Neural cell (in vitro differentiated cells): ENCODE results near the gene PTK6. TPM values are rescaled to one million over a fixed set of nuclear protein-coding genes. Genes with fewer than 3 reads are reported as not detected.

Experiments used
- H2AFZ ChIP-seq: fragments of 200-600, 300-800 bp; sonication (generic), shearing (Covaris generic); 2 replicates; pipeline ENCODE4 v1.6.0; 2014; ENCODE audit warnings: low read depth, mild to moderate bottlenecking, antibody characterized with exemption, low read length, moderate library complexity
- H3F3A ChIP-seq: fragments of 200-600 bp; shearing (Covaris generic); 2 replicates; pipeline ENCODE4 v1.6.1; 2016; ENCODE audit warnings: mild to moderate bottlenecking, moderate library complexity, mixed read lengths, antibody characterized with exemption, low read length; ENCODE audit not compliant: insufficient read depth, poor library complexity, severe bottlenecking
- H3K27ac ChIP-seq: fragments of 200-600, 300-800 bp; sonication (generic), shearing (Covaris generic); 2 replicates; pipeline ENCODE4 v1.5.1; 2014; ENCODE audit warnings: mild to moderate bottlenecking, low read length, moderate library complexity
- H3K27me3 ChIP-seq: fragments of 300-800, 200-600 bp; sonication (generic), shearing (Covaris generic); 2 replicates; pipeline ENCODE4 v1.6.0; 2014; ENCODE audit warnings: mild to moderate bottlenecking, low read depth, low read length, moderate library complexity; ENCODE audit not compliant: insufficient read depth
- H3K36me3 ChIP-seq: fragments of 300-800, 200-600 bp; sonication (generic), shearing (Covaris generic); 2 replicates; pipeline ENCODE4 v1.5.1; 2014; ENCODE audit warnings: mild to moderate bottlenecking, antibody characterized with exemption, low read length, moderate library complexity; ENCODE audit not compliant: insufficient read depth
- H3K4me2 ChIP-seq: fragments of 300-800, 200-600 bp; sonication (generic), shearing (Covaris generic); 2 replicates; pipeline ENCODE4 v1.6.0; 2014; ENCODE audit warnings: mild to moderate bottlenecking, low read length
- H3K4me3 ChIP-seq: fragments of 300-800, 200-600 bp; sonication (generic), shearing (Covaris generic); 2 replicates; pipeline ENCODE4 v1.5.1; 2014; ENCODE audit warnings: mild to moderate bottlenecking, low read length, moderate library complexity
- H3K79me2 ChIP-seq: fragments of 200-600 bp; shearing (Covaris generic); replicated peaks from 2 replicates; pipeline ENCODE4 v1.6.0; 2014; ENCODE audit warnings: mild to moderate bottlenecking, low read length, moderate library complexity; ENCODE audit not compliant: insufficient read depth
- H3K9ac ChIP-seq: fragments of 300-800, 200-600 bp; sonication (generic), shearing (Covaris generic); 2 replicates; pipeline ENCODE4 v1.6.1; 2016; ENCODE audit warnings: mild to moderate bottlenecking, low read length, mixed read lengths
- H3K9me2 ChIP-seq: fragments of 200-600 bp; shearing (Covaris generic); 2 replicates; pipeline ENCODE4 v1.6.1; 2016; ENCODE audit warnings: mild to moderate bottlenecking, low read length, mixed read lengths; ENCODE audit not compliant: insufficient read depth
- H3K9me3 ChIP-seq: fragments of 200-600, 300-800 bp; sonication (generic), shearing (Covaris generic); 2 replicates; pipeline ENCODE4 v1.6.1; 2016; ENCODE audit warnings: mild to moderate bottlenecking, mixed run types, low read length, moderate library complexity, mixed read lengths
- H4K20me1 ChIP-seq: fragments of 200-600 bp; shearing (Covaris generic); 2 replicates; pipeline ENCODE4 v1.6.1; 2016; ENCODE audit warnings: mild to moderate bottlenecking, mixed run types; ENCODE audit not compliant: insufficient read depth
- EP300 ChIP-seq: fragments of 450-650 bp; conservative IDR thresholded peaks from 2 replicates; pipeline ENCODE4 v1.6.1; 2014; ENCODE audit warnings: antibody characterized with exemption, mild to moderate bottlenecking, moderate library complexity; ENCODE audit not compliant: poor library complexity, severe bottlenecking
- EZH2 ChIP-seq: fragments of 200-600, 300-800 bp; shearing (Covaris generic), sonication (generic); IDR thresholded peaks from 2 replicates; pipeline ENCODE4 v1.6.1; 2014; ENCODE audit warnings: antibody characterized with exemption, low read length, borderline replicate concordance, mild to moderate bottlenecking; ENCODE audit not compliant: insufficient read depth, poor library complexity, severe bottlenecking
- MXI1 ChIP-seq: fragments of 450-650 bp; conservative IDR thresholded peaks from 2 replicates; pipeline ENCODE4 v1.6.1; 2014; ENCODE audit warnings: antibody characterized with exemption, mild to moderate bottlenecking; ENCODE audit not compliant: poor library complexity, severe bottlenecking
- POLR2AphosphoS5 ChIP-seq: IDR thresholded peaks from 2 replicates; pipeline ENCODE4 v1.6.1; 2012
- RAD21 ChIP-seq: fragments of 450-650 bp; conservative IDR thresholded peaks from 2 replicates; pipeline ENCODE4 v1.6.1; 2014; ENCODE audit warnings: antibody characterized with exemption, mild to moderate bottlenecking, moderate library complexity
- SMC3 ChIP-seq: fragments of 450-650 bp; conservative IDR thresholded peaks from 2 replicates; pipeline ENCODE4 v1.6.1; 2014; ENCODE audit warnings: antibody characterized with exemption, mild to moderate bottlenecking, moderate library complexity; ENCODE audit not compliant: poor library complexity
- TAF1 ChIP-seq: IDR thresholded peaks from 2 replicates; pipeline ENCODE4 v1.6.1; 2012; ENCODE audit warnings: low read depth
- polyA plus RNA-seq: library from polyadenylated mRNA; depleted of rRNA; stranded (reverse); fragments of >200 nt; gene quantifications from 2 replicates; pipeline ENCODE4 v1.2.3, GENCODE V29; 2014
- TF ChIP-seq, protein P1 (sequence below): IDR thresholded peaks from 2 replicates; pipeline ENCODE4 v1.6.1; 2012; ENCODE audit warnings: borderline replicate concordance
- TF ChIP-seq, protein P2 (sequence below): fragments of 450-650 bp; IDR thresholded peaks from 2 replicates; pipeline ENCODE4 v1.5.1; 2014; ENCODE audit warnings: antibody characterized with exemption, mild to moderate bottlenecking, moderate library complexity; ENCODE audit not compliant: poor library complexity, severe bottlenecking

The PTK6 gene
- polyA plus RNA-seq, 1 donor from 2014 or later = not detected

DNA sequence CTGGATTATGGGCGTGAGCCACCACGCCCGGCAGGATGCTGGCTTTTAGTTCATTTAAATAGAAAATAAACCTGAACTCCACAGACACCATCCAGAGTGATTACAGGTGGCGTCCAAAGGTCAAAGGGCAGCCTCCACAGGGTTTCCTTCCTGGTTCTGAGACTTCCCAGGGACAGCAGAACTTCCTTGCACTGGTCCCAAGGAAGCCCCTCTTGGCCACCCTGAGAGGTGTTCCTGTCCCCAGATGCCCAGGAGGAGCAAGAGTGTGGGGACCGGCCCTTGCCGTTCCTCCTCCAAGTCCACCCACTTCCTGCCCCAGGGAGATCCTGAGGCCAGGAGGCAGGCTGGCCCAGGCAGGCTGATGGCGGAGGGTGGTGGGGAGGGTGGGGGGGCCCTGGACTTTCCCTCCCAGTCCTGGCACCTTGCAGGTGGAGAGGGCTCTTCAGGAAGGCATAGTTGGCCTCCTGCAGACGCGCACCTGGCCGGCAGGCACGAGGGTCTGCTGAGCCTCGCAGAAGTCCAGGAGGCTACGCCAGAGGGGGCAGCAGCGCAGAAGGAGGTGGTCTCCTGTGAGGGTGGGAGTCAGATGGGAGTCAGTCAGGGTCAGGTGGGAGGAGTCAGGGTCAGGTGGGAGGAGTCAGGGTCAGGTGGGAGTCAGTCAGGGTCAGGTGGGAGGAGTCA is 21.8 kb upstream of the PTK6 start:
- TF ChIP-seq SMC3 = no peak
- TF ChIP-seq TAF1 = no peak
- no peak for TF ChIP-seq EZH2
- TF ChIP-seq, protein P1, sequence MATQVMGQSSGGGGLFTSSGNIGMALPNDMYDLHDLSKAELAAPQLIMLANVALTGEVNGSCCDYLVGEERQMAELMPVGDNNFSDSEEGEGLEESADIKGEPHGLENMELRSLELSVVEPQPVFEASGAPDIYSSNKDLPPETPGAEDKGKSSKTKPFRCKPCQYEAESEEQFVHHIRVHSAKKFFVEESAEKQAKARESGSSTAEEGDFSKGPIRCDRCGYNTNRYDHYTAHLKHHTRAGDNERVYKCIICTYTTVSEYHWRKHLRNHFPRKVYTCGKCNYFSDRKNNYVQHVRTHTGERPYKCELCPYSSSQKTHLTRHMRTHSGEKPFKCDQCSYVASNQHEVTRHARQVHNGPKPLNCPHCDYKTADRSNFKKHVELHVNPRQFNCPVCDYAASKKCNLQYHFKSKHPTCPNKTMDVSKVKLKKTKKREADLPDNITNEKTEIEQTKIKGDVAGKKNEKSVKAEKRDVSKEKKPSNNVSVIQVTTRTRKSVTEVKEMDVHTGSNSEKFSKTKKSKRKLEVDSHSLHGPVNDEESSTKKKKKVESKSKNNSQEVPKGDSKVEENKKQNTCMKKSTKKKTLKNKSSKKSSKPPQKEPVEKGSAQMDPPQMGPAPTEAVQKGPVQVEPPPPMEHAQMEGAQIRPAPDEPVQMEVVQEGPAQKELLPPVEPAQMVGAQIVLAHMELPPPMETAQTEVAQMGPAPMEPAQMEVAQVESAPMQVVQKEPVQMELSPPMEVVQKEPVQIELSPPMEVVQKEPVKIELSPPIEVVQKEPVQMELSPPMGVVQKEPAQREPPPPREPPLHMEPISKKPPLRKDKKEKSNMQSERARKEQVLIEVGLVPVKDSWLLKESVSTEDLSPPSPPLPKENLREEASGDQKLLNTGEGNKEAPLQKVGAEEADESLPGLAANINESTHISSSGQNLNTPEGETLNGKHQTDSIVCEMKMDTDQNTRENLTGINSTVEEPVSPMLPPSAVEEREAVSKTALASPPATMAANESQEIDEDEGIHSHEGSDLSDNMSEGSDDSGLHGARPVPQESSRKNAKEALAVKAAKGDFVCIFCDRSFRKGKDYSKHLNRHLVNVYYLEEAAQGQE = no peak
- TF ChIP-seq RAD21 = no peak
- TF ChIP-seq, protein P2, sequence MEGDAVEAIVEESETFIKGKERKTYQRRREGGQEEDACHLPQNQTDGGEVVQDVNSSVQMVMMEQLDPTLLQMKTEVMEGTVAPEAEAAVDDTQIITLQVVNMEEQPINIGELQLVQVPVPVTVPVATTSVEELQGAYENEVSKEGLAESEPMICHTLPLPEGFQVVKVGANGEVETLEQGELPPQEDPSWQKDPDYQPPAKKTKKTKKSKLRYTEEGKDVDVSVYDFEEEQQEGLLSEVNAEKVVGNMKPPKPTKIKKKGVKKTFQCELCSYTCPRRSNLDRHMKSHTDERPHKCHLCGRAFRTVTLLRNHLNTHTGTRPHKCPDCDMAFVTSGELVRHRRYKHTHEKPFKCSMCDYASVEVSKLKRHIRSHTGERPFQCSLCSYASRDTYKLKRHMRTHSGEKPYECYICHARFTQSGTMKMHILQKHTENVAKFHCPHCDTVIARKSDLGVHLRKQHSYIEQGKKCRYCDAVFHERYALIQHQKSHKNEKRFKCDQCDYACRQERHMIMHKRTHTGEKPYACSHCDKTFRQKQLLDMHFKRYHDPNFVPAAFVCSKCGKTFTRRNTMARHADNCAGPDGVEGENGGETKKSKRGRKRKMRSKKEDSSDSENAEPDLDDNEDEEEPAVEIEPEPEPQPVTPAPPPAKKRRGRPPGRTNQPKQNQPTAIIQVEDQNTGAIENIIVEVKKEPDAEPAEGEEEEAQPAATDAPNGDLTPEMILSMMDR = no peak
- no peak for TF ChIP-seq POLR2AphosphoS5
- no peak for TF ChIP-seq EP300
- TF ChIP-seq MXI1 = no peak
- Histone ChIP-seq H3F3A (no peaks in the 10 kb centered on the region), H3K4me3 (no peak overlapping the region), H3K27ac (no peak overlapping the region), H3K9ac (no peak overlapping the region), H3K9me3 (no peaks in the 10 kb centered on the region), H3K4me2 (no peak overlapping the region), H3K9me2 (no peaks in the 10 kb centered on the region), H3K36me3 (no peaks in the 10 kb centered on the region), H2AFZ (no peak overlapping the region), H4K20me1 (no peaks in the 10 kb centered on the region), H3K79me2 (no peaks in the 10 kb centered on the region), H3K27me3 (no peaks in the 10 kb centered on the region)

DNA sequence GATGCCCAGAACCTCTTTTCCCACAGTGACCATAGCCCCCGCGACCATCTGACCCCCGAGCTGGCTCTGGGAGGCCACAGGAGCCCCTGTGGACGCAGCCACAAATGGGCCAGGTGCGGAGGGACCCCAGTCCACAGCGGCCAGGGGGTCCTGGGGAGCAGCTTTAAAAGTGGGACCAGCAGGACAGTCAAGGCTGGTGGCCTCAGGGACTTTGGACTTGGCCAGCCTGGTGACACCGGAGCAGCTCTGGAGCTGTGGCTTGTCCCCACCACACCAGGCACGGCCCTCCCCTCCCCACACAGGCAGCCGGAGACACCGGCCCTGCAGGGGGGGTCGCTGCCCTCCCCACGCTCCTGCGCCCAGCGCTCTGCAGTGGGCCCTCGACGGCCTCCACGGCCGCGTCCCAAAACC is 20.3 kb upstream of the PTK6 start:
- H3K36me3 ChIP-seq = no peaks in the 10 kb centered on the region
- H3K4me3 ChIP-seq = no peak overlapping the region
- H4K20me1 ChIP-seq = no peaks in the 10 kb centered on the region
- H3K4me2 ChIP-seq = no peak overlapping the region
- TF ChIP-seq MXI1 (no peak), RAD21 (no peak), EP300 (no peak), POLR2AphosphoS5 (no peak), SMC3 (no peak), EZH2 (no peak), TAF1 (no peak)
- TF ChIP-seq, protein P2 = no peak
- TF ChIP-seq, protein P1 = no peak
- H3K9me3 ChIP-seq = no peaks in the 10 kb centered on the region
- H3K9me2 ChIP-seq = no peaks in the 10 kb centered on the region
- H3K9ac ChIP-seq = no peak overlapping the region
- no peak overlapping the region for H2AFZ ChIP-seq
- H3F3A ChIP-seq = no peaks in the 10 kb centered on the region
- no peaks in the 10 kb centered on the region for H3K27me3 ChIP-seq
- no peaks in the 10 kb centered on the region for H3K79me2 ChIP-seq
- H3K27ac ChIP-seq = no peak overlapping the region
